ENCODE results near the gene RNF141.

Gene RNF141

DNA sequence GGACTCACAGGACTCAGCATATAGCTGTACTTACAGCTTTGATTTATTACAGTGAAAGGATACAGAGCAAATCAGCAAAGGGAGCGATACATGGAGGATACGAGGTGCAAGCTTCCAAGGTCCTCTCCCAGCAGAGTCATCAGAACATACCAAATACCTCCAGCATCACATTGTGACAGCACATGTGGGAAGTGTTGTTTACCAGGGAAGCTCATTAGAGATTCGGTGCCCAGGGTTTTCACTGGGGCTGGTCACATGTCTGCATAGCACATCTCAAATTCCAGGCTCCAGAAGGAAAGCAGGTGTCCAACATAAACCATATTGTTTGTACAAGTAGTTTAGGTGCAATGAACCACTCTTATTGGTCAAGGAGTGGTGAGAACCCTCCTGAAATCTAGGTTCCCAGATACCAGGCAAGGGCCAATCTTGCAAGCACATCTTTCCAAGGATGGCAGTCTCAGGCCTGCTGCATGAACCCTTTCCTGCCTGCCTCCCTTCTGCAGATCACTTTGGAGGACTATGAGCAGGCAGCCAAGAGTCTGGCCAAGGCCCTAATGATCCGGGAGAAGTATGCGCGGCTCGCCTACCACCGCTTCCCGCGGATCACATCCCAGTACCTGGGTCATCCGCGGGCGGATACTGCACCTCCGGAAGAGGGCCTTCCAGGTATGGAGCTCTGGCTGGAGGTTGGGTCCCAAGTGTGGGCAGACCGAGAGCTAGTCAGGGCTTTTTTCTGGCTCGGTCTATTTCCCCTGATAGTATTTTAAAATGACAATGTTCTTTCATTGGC, 59.2 kb downstream of the RNF141 start:
- no peak for DNase-seq (ENCODE audit: low read depth)

DNA sequence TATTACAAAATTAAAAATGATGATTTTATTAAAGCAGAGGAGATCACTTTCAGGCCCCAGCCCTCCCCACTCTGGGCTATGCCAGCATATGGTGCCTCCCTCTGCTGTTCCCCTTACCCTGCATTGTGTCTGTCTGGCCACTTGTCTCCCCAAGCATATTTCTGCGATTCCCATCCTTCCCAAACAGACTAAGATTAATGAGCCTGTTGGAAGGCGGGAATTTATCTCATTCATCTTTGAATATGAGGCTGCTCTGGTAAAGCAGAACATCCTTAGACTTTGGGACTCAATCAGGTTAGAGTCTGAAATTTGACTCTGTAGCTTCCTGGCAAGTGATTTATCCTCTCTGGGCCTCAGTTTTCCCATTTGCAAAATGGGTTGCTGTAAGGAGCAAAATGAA, 60.2 kb downstream of the RNF141 start:
- DNase-seq (ENCODE audit: low read depth), result no peak

DNA sequence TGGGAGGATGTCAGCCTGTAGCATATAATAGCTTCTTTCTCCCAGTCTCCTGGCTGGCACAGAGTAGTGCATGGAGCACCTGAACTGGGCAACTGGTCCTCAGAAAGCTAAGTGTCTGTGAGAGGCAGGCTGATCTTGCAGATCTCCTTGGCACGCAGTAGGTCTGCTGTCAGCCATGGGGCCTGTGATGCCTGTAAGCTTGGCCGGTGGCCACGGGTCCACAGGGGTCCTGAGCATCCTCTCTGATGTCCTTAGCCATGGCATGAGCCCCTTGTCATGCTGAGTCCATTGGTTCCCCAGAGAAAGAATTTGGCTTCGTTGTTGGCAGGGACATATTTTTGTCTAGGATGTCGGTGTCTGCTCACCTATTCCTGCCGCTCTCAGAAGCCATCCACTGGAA, 61.0 kb downstream of the RNF141 start:
- no peak for DNase-seq (ENCODE audit: low read depth)

DNA sequence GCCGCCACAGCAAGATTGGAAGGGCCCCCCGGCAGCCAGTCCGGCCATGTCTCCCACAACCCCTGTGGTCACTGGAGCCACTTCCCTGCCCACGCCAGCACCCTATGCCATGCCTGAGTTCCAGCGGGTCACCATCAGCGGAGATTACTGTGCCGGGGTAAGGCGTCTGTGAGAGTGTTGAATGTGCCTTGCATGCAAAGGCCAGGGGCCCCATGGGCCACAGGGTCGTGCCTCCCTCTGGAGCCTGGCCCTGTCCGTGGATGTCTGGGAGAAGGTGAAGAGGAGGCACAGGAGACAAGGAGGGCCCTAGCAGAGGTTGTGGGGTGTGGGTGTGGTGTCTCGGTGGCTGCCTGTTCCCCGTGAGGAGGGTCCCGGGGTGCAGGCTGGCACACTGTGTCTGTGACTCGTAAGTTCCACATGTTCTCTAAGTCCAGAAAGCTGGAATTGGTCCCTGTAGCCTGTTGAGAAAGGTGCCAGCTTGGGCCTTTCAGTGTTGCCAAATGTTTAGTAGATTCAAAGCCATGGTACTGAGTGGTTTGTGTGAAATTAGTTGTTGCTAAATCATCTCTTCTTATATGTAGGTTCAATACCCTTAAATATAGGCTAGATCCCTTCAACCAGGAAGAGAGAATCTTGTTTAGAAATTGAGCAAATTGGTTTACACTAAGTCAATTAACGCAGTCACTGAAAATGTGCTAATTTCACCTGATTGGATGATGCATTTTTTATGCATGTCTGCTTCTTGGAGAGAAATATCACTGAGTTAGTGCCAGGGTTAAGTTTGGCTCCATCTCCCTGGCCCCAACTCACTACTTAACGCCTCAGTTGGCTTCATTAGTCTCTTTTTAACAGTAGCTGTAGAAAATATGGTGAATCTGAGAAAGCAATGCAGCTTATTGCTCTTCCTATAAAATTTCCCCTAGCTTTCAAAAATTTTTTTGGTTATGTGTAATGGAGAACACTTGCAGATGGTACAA, 62.1 kb downstream of the RNF141 start:
- no peak for DNase-seq (ENCODE audit: low read depth)

DNA sequence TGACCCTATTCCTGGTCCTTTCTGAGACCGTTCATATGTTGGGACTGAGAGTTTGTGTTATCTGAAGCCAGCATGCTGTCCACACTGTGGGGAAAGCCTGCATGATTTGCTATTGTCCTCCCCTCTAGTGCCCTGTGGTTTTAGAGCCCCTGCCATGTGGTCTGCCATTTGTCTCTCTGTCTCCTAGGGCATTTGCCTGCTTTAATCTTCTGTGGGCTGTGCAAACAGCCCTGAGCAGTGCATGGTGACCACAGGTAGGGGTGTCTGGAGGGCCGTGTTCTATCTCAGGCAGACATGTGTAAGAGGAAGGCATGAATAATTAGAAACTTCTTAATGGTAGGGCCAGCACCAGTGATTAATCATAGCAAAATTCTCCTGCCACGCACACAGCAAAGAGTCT, 62.9 kb downstream of the RNF141 start:
- no peak for DNase-seq (ENCODE audit: low read depth)

DNA sequence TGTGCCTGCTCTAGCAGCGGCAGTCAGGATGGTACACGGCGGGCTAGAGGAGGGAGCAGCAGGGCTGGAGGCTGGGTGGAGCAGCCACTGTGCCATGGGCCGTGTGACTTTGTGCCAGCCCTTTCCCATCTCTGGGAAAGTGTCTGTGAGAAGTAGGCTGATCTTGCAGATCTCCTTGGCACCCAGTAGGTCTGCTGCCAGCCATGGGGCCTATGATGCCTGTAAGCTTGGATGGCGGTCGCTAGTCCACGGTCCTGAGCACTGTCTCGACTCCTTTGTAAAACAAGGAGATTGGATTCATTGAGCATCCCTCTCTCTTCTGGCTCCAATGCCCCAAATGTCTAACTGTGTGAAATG, 63.3 kb downstream of the RNF141 start:
- no peak for DNase-seq (ENCODE audit: low read depth)

DNA sequence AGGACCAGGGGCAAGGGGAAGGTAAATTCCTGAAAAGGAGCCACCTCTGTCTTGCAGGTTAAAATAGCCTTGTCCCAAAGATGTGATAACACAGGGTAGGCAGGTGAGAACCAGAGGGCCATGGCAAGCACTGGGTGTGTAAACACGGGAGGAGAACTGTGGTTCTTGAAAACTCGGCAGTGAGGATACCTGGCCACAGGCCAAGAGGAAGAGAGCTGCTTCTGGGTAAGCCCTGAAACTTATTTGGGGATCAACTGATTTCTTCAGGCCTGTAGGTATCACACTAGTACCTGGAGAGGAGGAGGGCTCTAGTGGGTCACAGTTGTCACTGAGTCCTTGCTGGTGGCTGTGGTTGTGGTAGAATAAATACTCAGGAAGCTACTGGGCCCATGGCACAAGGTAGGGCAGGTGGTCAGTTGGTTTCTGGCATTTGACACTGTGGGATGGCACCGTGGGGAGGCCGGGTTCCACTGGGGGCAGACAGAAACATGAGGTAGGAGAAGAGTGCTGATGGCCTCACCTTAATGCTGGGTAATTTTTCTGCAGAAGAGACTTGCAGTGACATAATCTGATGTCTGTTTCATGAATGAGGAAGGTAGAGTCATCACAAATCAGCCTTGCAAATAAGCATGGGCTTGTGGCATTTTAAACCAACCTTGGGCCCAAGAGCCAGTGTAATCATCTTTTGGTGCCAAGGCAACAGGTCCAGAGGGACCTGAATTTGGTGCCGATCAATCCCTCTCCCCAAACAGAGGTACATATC, 63.9 kb downstream of the RNF141 start:
- no peak for DNase-seq (ENCODE audit: low read depth)

DNA sequence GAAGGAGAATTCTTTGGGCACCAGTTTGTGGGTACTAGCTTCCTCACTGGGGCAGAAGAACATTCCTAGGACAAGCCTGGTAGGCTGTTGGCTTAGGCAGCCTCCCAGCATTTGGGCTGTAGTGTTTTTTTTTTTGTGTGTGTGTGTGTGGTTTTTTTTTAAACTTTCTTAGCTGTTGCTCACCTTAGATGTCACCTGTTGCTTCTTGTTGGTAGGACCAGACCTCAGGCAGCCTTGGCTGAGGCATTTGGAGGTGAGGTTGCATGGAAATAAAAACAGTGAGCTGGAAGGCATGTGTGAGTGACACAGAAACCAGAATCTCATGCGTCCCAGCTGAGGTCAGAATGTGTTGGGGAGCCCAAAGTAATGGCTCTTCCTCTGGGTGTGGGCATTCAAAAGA, 64.6 kb downstream of the RNF141 start:
- no peak for DNase-seq (ENCODE audit: low read depth)

DNA sequence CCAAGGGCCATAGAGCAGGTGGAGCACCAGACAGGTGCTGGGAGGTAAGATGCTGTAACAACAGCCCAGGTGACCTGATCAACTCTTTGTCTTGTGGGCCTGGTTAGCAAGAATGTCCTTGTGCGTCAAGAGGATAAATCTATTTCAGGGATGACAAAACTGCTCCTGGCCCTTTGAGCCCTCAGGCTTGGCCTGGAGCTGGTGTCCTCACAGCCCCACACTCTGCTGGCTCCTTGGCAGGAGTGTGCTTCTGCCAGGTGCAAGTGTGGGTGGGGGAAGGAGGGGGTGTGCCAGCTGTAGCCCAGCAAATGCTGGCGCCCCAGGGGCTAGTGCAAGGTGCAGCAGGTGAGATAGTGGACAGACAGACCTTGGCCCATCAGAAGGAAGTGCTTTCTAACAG, 66.4 kb downstream of the RNF141 start:
- no peak for DNase-seq (ENCODE audit: low read depth)

DNA sequence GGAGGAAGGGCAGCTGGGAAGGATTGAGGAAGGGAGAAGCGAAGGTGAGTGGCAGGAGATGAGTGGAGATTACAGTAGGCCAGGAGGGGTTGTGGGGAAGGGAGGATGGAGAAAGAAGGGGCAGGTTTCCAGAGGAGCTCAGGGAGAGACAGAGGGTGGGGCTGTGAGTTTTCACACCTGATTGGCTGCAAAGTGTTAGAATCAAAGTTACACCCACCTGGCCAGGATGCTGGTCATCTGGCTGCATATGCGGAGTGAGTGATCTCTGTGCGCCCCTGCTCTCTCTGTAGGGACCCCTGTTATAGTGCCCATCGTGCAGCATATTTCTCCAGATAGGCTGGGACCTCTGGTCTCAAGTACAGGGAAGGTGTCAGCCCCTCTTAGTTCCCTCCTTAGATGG, 67.6 kb downstream of the RNF141 start:
- DNase-seq (ENCODE audit: low read depth), result no peak

DNA sequence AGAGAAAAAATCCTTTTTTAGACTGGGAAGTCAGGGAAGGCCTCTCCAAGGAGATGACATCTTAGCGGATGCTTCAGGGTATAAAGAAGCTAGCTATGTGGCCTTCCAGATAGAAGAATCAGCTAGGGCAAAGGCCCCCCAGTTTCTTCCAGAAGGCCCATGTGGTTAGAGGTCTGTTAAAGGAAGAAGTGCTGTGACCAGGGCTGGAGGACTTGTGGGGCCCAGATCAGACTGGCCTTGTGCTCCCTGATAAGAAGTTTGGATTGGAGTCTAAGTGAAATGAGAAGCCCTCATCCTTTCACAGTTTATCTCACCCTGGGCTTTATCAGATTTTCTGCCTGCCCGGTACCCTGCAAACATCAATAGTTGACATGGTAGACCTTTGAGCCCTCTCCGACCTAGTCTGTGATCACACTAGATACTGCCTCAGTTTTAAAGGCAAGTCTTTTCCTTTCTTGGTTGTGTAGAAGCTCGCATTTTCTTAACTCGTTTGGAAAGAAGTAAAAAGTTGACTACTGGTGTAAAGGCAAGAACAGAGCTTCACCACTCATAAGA, 78.2 kb downstream of the RNF141 start:
- DNase-seq (ENCODE audit: low read depth), result no peak

Measured in non-pigmented ciliary epithelial cell (primary cell).